ENCODE data around the gene MEIS1.

GRCh38 chr2:66435963-66436362 lies 1.0 kb downstream of the MEIS1 start:
- no peak for TF ChIP-seq CTCF (IDR thresholded peaks at IDR 0.05)
- no peak for TF ChIP-seq POLR2A (IDR thresholded peaks at IDR 0.05)
- TF ChIP-seq POLR2AphosphoS5 (IDR thresholded peaks at IDR 0.05): no peak
- TF ChIP-seq EP300 (IDR thresholded peaks at IDR 0.05; ENCODE audit: low read depth): no peak

All from transverse colon (tissue), 4 donors.